Measurements from ENCODE around the gene MPV17L.
"Not testable (repeated sequence)": the region's sequence is repeated elsewhere in the genome, so short reads cannot be mapped to it uniquely, and the experiment has no call there.

MPV17L gene

DNA sequence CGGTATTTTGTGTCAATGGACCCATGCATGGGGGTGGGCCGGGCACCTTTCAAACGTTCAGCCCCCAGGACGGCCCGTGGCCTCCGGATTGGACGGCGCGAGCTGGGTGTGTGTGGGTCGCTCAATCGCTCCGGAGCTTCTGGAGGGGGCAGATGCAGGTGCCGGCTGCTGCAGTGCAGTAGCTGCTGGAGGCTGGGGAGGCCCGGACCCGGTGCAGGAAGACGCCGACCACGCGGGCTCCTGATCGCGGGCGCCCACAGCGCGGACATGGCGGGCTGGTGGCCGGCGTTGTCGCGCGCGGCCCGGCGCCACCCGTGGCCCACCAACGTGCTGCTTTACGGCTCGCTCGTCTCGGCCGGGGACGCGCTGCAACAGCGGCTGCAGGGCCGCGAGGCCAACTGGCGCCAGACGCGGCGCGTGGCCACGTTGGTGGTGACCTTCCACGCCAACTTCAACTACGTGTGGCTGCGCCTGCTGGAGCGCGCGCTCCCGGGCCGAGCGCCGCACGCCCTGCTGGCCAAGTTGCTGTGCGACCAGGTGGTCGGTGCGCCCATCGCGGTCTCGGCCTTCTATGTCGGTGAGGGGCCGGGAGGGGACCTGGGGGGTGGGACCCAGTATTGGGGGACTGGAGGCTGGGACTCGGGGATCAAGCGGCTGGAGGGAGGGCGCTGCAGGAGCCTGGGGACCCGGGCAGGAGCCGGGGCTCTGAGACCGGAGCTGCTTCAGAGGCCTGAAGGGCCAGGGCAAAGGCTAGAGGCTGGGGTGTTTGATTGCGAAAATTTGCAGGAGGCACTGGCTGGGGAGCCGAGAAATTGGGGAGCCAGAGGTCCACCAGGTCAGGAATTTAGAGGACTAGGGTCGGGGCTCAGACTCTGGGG is at the start of gene MPV17L:
Gene MPV17L (plus strand): TSS at position 124 of the 878 bp plus-strand sequence. CDS start 144 bp downstream, at position 268.
- not testable (repeated sequence) for FAIRE-seq; DNase-seq (ENCODE audit: insufficient read length, low spot score)

DNA sequence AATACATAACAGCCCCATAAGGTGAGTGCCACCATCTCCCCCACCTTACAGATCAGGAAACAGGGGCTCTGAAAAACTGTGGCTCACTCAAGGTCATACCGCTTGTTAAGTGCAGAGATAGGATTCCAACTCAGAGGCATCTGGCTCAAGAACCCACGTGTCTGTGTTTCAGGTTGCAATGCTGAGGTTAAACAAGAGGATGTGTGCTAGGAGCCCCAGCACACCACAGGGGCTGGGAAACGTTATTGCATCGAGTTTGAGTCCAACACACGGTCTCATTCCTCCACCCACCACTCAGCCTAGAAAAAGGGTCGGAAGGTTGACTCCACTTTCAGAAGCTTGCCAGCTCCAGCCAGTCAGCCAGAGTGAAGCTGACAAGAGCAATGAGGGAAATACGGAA is 46.8 kb upstream of the MPV17L start:
- not testable (repeated sequence) for FAIRE-seq; DNase-seq (ENCODE audit: insufficient read length, low spot score)

DNA sequence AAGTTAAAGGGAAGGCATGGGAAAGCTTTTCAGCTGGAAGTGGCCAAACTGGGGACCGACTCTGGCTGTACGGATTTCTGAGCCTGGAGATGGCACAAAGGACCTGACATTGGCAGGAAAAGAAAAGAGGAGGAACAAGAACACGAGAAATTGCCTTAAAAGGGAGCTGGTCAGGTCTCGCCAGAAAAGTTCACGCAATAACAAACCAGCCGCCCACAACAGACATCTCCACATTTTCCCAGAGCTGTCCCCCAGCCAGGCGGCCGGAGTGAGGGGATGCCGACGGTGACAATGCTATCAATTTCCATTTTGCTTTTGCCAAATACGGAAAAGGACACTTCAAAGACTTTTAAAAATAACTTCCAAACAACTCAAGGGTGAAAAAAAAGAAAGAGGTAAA is 44.3 kb upstream of the MPV17L start:
- FAIRE-seq = not testable (repeated sequence)

DNA sequence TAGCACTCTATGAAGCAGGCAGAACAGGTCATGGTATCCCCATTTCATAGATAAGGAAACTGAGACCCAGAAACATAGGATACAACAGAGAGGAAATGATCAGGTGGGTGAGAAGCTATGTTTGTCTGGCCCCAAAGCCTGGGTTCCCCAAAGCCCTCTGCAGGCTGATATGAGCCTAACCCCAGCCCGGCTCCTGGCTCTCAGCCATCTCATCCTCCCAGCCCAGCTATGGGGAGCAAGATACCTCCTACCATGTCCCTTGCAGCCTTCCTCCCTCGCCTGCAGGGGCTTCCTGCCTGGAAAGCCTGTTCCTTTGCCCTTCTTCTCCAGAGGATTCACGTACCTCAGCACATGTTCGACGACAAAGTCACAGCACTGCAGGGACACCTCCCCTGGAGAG is 43.8 kb upstream of the MPV17L start:
- DNase-seq (ENCODE audit: insufficient read length, low spot score); FAIRE-seq: not testable (repeated sequence)

More for the DNA sequence above, 44.3 kb upstream of the MPV17L start:
- DNase-seq (ENCODE audit: insufficient read length, low spot score) = not testable (repeated sequence)

DNA sequence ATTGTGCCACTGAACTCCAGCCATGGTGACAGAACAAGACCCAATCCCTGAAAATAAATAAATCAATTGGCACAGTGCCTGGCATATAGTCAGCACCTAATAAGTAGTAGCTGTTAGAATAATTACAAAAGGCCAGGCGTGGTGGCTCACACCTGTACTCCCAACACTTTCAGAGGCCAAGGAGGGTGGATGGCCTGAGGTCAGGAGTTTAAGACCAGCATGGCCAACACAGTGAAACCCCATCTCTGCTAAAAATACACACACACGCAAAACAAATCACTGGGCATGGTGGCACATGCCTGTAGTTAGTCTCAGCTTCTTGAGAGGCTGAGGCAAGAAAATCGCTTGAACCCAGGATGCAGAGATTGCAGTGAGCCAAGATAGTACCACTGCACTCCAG is 42.7 kb upstream of the MPV17L start:
- FAIRE-seq = not testable (repeated sequence)

DNA sequence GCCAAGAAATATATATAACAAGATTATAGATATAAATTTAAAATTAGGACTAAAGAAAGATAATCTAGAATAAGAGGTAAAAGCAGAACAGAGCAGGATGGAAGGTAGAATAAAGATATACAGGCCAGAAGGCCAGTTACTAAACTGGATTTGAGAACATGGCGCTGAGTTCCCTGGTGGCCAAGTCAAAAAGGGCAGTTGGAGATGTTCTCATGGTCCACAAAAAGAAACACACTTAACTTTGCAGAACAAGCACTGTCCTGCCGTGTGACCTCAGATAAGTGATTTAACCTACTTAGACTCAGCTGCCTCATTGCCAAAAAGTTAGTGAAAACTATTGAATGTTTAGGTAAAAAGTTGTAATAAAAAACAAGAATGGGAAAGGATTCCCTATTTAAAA is 40.7 kb upstream of the MPV17L start:
- not testable (repeated sequence) for FAIRE-seq

More for the DNA sequence above, 42.7 kb upstream of the MPV17L start:
- not testable (repeated sequence) for DNase-seq (ENCODE audit: insufficient read length, low spot score)

DNA sequence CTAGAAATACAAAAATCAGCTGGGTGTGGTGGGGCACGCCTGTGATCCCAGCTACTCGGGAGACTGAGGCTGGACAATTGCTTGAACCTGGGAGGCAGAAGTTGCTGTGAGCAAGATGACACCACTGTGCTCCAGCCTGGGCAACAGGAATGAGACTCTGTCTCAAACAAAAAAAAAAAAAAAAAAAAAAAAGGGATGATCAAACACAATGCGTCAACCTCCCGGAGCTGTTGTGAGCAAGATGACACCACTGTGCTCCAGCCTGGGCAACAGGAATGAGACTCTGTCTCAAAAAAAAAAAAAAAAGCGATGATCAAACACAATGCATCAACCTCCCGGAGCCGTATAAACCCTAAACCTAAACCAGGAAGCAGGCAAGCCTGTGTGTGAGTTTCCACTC is 38.1 kb upstream of the MPV17L start:
- not testable (repeated sequence) for FAIRE-seq; DNase-seq (ENCODE audit: insufficient read length, low spot score)

More for the DNA sequence above, 40.7 kb upstream of the MPV17L start:
- not testable (repeated sequence) for DNase-seq (ENCODE audit: insufficient read length, low spot score)

DNA sequence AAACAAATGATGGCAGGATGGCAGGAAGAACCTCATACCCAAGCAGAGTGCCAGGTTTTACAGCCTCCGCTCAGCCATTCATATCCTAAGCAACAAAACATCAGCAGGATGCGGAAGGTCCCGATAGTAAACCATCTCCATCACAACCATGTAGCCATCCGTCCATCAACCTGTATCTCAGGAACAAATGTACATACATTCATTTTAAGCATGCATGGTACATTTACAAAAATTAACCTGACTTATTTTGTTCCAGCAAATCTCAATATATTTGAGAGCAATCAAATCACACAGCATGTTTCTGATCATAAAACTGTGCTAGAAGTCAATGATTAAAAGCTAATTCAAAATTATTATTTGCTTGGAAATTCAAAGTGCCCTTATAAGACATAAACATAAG is 17.4 kb upstream of the MPV17L start, which contains the start of gene NPIPA5:
Gene NPIPA5 (minus strand): TSS at position 101 of the 400 bp plus-strand sequence. CDS start 0 bp downstream, at position 101.
- not testable (repeated sequence) for DNase-seq (ENCODE audit: insufficient read length, low spot score); FAIRE-seq

DNA sequence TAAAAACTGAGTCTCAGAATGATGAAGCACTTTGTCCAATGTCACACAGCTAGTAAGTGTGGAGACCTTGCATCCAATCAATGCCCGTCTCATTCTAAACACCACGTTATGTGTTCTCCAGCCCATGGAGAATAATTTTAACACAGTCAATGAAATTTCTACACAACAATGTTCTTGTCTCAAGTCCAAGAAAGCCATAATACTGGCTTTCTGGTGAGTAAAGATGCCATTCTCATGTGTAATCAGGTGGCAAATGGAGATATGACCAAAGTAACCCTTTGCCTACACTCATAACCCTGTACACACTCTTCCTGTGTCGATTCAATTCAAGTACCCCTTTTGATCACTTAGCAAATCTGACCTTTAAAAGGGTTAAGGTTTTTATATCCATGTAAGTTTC is 12.7 kb upstream of the MPV17L start:
- FAIRE-seq; DNase-seq (ENCODE audit: insufficient read length, low spot score): not testable (repeated sequence)

DNA sequence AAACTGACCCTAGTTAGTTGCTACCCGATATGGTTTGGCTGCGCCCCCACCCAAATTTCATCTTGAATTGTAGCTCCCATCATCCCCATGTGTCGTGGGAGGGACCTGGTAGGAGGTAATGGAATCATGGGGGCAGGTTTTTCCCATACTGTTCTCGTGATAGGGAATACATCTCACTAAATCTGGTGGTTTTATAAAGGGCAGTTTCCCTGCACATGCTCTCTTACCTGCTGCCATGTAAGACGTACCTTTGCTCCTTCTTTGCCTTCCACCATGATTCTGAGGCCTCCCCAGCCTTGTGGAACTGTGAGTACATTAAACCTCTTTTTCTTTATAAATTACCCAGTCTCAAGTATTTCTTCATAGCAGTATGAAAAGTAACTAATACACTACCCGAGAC is 7.5 kb upstream of the MPV17L start:
- DNase-seq (ENCODE audit: insufficient read length, low spot score); FAIRE-seq: not testable (repeated sequence)

DNA sequence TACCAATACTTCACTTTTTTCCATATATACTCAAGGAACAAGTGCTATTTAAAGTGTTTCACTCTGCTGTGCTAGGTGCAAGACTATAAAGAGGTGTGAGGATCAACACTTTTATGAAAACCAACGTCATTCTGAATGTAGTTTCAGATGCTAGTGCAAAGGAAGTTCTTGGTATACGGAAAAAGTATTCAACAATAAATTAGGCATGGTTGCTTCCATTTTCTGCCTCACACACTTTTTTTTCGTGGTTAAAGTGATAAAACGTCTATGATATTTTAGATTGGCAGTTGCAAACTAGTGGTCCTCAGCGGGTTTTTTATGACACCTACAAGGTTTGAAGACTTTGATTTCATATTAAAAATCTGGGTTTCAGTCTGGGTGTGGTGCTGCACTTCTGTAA is 5.6 kb upstream of the MPV17L start:
- not testable (repeated sequence) for DNase-seq (ENCODE audit: insufficient read length, low spot score); FAIRE-seq

DNA sequence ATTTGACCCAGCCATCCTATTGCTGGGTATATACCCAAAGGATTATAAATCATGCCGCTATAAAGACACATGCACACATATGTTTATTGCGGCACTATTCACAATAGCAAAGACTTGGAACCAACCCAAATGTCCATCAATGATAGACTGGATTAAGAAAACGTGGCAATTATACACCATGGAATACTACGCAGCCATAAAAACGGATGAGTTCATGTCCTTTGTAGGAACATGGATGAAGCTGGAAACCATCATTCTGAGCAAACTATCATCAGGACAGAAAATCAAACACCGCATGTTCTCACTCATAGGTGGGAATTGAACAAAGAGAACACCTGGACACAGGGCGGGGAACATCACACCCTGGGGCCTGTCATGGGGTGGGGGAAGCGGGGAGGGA is 2.5 kb upstream of the MPV17L start:
- not testable (repeated sequence) for DNase-seq (ENCODE audit: insufficient read length, low spot score); FAIRE-seq

DNA sequence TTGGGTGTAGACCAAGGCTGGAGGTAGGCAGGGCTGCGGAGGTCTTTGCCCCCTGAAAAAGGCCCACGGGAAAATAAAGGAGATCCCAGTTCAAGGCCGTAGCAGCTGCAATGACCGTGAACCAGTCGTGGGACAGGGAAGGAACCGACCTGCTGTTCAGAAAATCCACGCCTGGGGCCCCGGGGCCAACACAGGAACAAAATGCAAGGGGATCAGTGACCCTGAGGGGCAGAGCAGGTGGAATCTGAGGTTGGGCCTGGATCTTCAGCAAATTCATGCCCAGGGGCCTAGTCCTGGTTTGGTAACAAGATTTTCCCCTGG is 915 bp downstream of the MPV17L start:
- not testable (repeated sequence) for DNase-seq (ENCODE audit: insufficient read length, low spot score); FAIRE-seq

DNA sequence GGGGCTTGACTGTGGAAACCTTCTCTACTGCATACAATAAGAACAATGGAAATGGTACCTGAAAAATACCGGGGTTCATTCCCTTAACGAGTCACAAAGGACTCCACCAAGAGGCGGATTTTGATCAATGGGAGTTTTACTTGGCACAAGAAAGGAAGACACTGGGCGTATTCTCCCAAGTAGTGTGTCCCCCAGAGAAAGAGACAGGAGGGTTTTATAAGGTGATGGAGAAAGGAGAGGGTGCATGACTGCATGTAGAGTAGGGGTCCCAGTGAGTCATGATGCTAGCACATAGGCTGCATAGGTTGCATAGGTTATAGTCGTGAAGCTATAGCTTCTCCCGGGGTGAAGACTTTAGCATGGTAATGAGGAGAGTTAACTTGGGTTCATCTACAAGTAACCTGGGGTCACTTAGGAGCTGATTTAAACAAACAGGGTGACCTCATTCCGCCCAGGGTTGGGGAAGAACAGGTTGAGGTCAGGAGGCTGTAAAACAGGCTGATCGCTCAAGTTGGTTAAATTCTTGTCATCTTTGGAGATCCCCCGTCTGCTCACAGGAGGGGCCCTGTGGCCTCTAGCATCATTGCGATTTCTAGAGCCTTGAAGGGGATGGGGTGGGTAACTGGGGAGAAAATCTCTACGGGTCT is 1.5 kb downstream of the MPV17L start:
- DNase-seq (ENCODE audit: insufficient read length, low spot score) = no peak
- no peak for FAIRE-seq

DNA sequence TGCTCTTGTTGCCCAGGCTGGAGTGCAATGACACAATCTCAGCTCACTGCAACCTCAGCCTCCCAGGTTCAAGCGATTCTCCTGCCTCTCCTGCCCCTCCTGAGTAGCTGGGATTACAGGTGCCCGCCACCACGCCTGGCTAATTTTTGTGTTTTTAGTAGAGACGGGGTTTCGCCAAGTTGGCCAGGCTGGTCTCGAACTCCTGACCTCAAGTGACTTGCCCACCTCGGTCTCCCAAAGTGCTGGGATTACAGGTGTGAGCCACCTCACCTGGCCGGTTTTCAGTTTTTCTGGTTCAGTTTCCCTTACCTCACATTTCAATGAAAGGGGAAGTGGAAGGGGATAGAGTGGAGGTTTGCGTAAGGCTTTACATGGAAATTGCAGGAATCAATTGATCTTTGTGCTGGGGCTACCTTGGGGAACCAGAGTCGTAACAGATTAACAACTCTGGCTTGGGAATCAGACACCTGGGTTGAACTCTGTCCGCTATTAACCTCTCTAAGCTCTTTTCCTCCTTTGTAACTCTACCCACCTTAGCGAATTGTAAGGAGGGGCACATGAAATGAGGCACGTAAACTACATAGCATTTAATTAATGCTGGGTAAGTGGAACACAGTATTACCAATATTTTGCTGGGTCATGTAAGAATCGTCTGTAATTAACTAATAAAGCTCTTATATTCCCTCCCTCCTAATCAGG is 3.2 kb downstream of the MPV17L start:
- FAIRE-seq = no peak

DNA sequence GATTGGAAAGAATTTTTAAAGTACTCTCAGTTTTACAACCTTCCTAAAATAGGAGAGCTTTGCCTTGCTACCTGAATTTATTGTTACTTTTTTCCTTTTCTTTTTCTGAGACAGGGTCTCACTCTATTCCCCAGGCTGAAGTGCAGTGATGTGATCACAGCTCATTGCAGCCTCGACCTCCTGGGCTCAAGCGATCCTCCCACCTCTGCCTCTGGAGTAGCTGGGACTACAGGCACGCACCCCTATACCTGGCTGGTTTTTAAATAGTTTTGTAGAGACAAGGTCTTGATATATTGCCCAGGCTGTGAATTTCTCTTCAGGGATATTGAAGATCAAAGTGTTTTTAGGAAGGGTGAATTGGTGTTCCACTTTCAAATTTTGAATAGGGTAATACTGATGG is 3.8 kb downstream of the MPV17L start:
- DNase-seq (ENCODE audit: insufficient read length, low spot score) (no peak), FAIRE-seq (no peak)

More for the DNA sequence above, 3.2 kb downstream of the MPV17L start:
- no peak for DNase-seq (ENCODE audit: insufficient read length, low spot score)

DNA sequence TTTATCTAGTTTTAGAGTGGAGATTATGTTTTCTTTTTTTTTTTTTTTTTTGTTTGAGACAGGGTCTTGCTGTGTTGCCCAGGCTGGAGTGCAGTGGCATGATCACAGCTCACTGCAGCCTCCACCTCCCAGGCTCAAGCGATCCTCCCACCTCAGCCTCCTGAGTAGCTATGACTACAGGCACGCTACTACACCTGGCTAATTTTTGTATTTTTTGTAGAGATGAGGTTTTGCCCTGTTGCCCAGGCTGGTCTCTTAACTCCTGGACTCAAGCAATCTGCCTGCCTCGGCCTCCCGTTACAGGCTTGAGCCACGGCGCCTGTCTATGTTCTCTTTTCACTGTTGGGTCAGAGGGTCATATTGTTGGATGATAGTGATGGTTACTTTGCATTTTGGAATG is 4.8 kb downstream of the MPV17L start:
- not testable (repeated sequence) for FAIRE-seq

DNA sequence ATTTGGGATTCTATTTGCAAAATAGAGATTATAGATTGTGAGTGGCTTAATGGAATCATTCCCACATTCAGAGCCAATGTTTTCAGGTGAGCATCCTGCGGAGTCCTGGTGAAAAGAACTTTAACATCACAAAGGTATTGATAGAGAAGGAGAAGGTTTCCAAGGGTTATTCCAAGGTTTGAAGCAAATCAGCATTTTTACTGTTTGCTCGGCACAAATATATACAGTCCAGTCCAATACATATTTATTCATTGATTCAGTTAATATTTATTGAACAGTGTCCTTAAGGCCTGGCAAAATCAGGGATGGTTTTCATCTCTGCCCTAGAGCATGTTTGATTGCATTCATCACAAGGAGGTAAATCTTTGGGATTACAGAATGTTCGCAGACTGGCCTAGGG is 6.4 kb downstream of the MPV17L start:
- no peak for FAIRE-seq
- DNase-seq (ENCODE audit: insufficient read length, low spot score) = no peak

More for the DNA sequence above, 4.8 kb downstream of the MPV17L start:
- DNase-seq (ENCODE audit: insufficient read length, low spot score) = not testable (repeated sequence)

DNA sequence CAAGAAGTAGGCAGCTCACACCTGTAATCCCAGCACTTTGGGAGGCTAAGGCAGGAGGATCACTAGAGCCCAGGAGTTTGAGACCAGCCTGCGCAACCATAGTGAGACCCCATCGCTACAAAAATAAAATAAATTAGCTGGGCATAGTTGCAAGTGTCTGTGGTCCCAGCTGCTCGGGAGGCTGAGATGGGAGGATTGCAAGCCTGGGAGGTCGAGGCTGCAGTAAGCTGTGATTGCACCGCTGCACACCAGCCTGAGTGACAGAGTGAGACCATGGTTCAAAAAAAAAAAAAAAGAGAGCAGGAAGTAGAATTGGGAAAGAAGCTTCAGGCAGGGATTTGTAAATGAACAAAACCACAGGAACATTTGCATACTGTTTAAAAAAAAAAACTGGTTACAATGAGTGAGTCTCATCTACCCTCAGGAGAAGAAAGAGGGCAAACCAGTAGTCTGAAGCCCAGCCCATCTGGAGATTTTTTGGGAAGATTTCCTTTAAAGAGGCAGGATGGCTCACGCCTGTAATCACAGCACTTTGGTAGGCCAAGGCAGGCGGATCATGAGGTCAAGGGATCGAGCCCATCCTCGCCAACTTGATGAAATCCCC is 7.9 kb downstream of the MPV17L start:
- no peak for FAIRE-seq
- no peak for DNase-seq (ENCODE audit: insufficient read length, low spot score)

DNA sequence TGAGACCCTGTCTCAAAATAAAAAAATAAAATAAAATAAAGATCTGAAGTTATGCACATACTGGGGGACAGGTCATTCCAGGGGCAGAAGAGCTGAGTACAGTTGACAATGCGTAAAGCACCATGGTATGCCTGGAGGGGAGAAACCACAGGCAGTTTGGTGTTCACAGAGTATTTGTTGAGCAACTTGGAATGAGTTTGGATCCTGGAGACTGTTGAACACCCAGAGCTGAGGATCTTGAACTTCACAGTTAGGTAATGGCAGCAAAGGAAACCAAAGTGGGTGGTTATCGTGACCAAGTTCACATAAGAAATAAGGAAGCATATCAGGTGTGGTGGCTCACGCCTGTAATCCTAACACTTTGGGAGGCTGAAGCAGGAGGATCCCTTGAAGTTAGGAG is 8.5 kb downstream of the MPV17L start:
- not testable (repeated sequence) for FAIRE-seq; DNase-seq (ENCODE audit: insufficient read length, low spot score)

Measured in GM19239 (cell line).